GM23338 (cell line): ENCODE measurements around the gene NHLH2. TPM values are rescaled to one million over a fixed set of nuclear protein-coding genes. Genes with fewer than 3 reads are reported as not detected.

Experiments used
- ATAC-seq: fragments of 200-7000 bp; cut with Tn5 transposase; 3 replicates; pipeline ENCODE4 v1.9.1; 2020
- DNase-seq: peaks from one replicate; pipeline ENCODE4 v3.0.0-alpha.2; 2015; ENCODE audit warnings: low spot score
- H2AFZ ChIP-seq: fragments of 200-600 bp; sonication (generic); 2 replicates; pipeline ENCODE4 v1.8.0; 2016; ENCODE audit warnings: antibody characterized with exemption, mild to moderate bottlenecking, moderate library complexity
- H3F3A ChIP-seq: fragments of 200-600 bp; sonication (generic); replicated peaks from 2 replicates; pipeline ENCODE4 v1.8.0; 2017; ENCODE audit warnings: antibody characterized with exemption, mixed run types, low read depth
- H3K27ac ChIP-seq: fragments of 200-600 bp; sonication (generic); 2 replicates; pipeline ENCODE4 v1.6.1; 2016; ENCODE audit warnings: low read depth
- H3K27me3 ChIP-seq: fragments of 200-600 bp; sonication (generic); 2 replicates; pipeline ENCODE4 v1.8.0; 2016; ENCODE audit warnings: mild to moderate bottlenecking, mixed run types, moderate library complexity; ENCODE audit not compliant: insufficient read depth
- H3K36me3 ChIP-seq: fragments of 200-600 bp; sonication (generic); 2 replicates; pipeline ENCODE4 v1.8.0; 2016; ENCODE audit warnings: mild to moderate bottlenecking; ENCODE audit not compliant: insufficient read depth
- H3K4me1 ChIP-seq: fragments of 200-600 bp; sonication (generic); 2 replicates; pipeline ENCODE4 v1.8.0; 2016; ENCODE audit warnings: mild to moderate bottlenecking, moderate library complexity; ENCODE audit not compliant: insufficient read depth
- H3K4me2 ChIP-seq: fragments of 200-600 bp; sonication (generic); 2 replicates; pipeline ENCODE4 v1.7.1; 2017; ENCODE audit warnings: mixed run types
- H3K4me3 ChIP-seq: fragments of 200-600 bp; sonication (generic); 2 replicates; pipeline ENCODE4 v1.6.1; 2016; ENCODE audit warnings: mixed run types
- H3K79me2 ChIP-seq: fragments of 200-600 bp; sonication (generic); replicated peaks from 2 replicates; pipeline ENCODE4 v1.8.0; 2017; ENCODE audit warnings: mild to moderate bottlenecking; ENCODE audit not compliant: insufficient read depth
- H3K9me2 ChIP-seq: fragments of 200-600 bp; sonication (generic); 2 replicates; pipeline ENCODE4 v1.8.0; 2017; ENCODE audit not compliant: insufficient read depth
- H4K20me1 ChIP-seq: fragments of 200-600 bp; sonication (generic); replicated peaks from 2 replicates; pipeline ENCODE4 v1.8.0; 2017; ENCODE audit warnings: mild to moderate bottlenecking; ENCODE audit not compliant: insufficient read depth
- H3K27ac Mint-ChIP-seq: 2 replicates; pipeline ENCODE4 v1.8.0; 2020; ENCODE audit warnings: inconsistent platforms, mild to moderate bottlenecking, moderate library complexity, mixed read lengths
- H3K27me3 Mint-ChIP-seq: 3 replicates; pipeline ENCODE4 v1.8.0; 2022; ENCODE audit warnings: low read depth, mild to moderate bottlenecking, moderate library complexity, mixed read lengths, inconsistent platforms; ENCODE audit not compliant: insufficient read depth, poor library complexity
- H3K36me3 Mint-ChIP-seq: 3 replicates; pipeline ENCODE4 v1.8.0; 2021; ENCODE audit warnings: low read depth, mild to moderate bottlenecking, inconsistent platforms, moderate library complexity, mixed read lengths
- H3K4me1 Mint-ChIP-seq: 3 replicates; pipeline ENCODE4 v1.8.0; 2020; ENCODE audit warnings: mild to moderate bottlenecking, inconsistent platforms, mixed read lengths
- H3K4me3 Mint-ChIP-seq: 3 replicates; pipeline ENCODE4 v1.8.0; 2021; ENCODE audit warnings: moderate library complexity, mild to moderate bottlenecking, inconsistent platforms, mixed read lengths
- H3K9me3 Mint-ChIP-seq: 3 replicates; pipeline ENCODE4 v1.8.0; 2020; ENCODE audit warnings: moderate library complexity, mild to moderate bottlenecking, inconsistent platforms, mixed read lengths
- CREB1 ChIP-seq: fragments of 250-450 bp; sonication (Bioruptor Pico); IDR thresholded peaks from 2 replicates; pipeline ENCODE4 v1.5.0; 2020; ENCODE audit warnings: low read depth, mild to moderate bottlenecking, moderate library complexity
- EZH2 ChIP-seq: fragments of 200-600 bp; sonication (generic); IDR thresholded peaks from one replicate; pipeline ENCODE4 v1.8.0; 2017; ENCODE audit warnings: antibody characterized with exemption, mild to moderate bottlenecking, low read depth; ENCODE audit not compliant: unreplicated experiment
- EZH2phosphoT487 ChIP-seq: fragments of 200-600 bp; sonication (generic); IDR thresholded peaks from one replicate; pipeline ENCODE4 v1.8.1; 2018; ENCODE audit warnings: antibody characterized with exemption; ENCODE audit not compliant: unreplicated experiment
- JUNB ChIP-seq: IDR thresholded peaks from one replicate; pipeline ENCODE4 v1.6.1; 2016; ENCODE audit warnings: antibody characterized with exemption; ENCODE audit not compliant: unreplicated experiment
- NANOG ChIP-seq: IDR thresholded peaks from 2 replicates; pipeline ENCODE4 v1.6.1; 2016; ENCODE audit warnings: antibody characterized with exemption, borderline replicate concordance
- POLR2AphosphoS5 ChIP-seq: IDR thresholded peaks from 2 replicates; pipeline ENCODE4 v1.6.1; 2016; ENCODE audit warnings: antibody characterized with exemption, low read depth
- STAT1 ChIP-seq: IDR thresholded peaks from one replicate; pipeline ENCODE4 v1.6.1; 2016; ENCODE audit warnings: antibody characterized with exemption; ENCODE audit not compliant: unreplicated experiment
- ZNF114 ChIP-seq: fragments of 250-450 bp; sonication (Bioruptor Pico); IDR thresholded peaks from 2 replicates; pipeline ENCODE4 v1.5.0; 2020; ENCODE audit warnings: mild to moderate bottlenecking, moderate library complexity
- ZNF331 ChIP-seq: fragments of 250-450 bp; sonication (Bioruptor Pico); IDR thresholded peaks from 2 replicates; pipeline ENCODE4 v1.5.0; 2020; ENCODE audit warnings: low read depth, mild to moderate bottlenecking, moderate library complexity
- polyA plus RNA-seq: library from polyadenylated mRNA; unstranded; fragments of >200 nt; fragmentation: Nextera tagmentation; extraction: Ambion mirVana; gene quantifications from 2 replicates; pipeline ENCODE4 v1.2.1, GENCODE V29; 2016
- total RNA-seq: library from RNA; depleted of rRNA; stranded (reverse); fragments of >200 nt; shearing (Covaris generic); gene quantifications from 2 replicates; pipeline ENCODE4 v1.2.3, GENCODE V29; 2014
- TF ChIP-seq, protein P1 (sequence below), 2 experiments: fragments of 200-600 bp in 1 of 2; sonication (generic) in 1 of 2; conservative IDR thresholded peaks; 2 replicates each; pipeline versions ENCODE4 v1.5.1 to v1.6.1; 2016 to 2017; ENCODE audit warnings: antibody characterized with exemption in 2 of 2, low read depth in 2 of 2, mild to moderate bottlenecking in 2 of 2, moderate library complexity in 1 of 2
- TF ChIP-seq, protein P2 (sequence below): IDR thresholded peaks from 2 replicates; pipeline ENCODE4 v1.6.1; 2016; ENCODE audit warnings: antibody characterized with exemption
- TF ChIP-seq, protein P3 (sequence below): fragments of 250-450 bp; sonication (Bioruptor Pico); IDR thresholded peaks from 2 replicates; pipeline ENCODE4 v1.5.0; 2020; ENCODE audit warnings: mild to moderate bottlenecking, moderate library complexity
- TF ChIP-seq, protein P4 (sequence below): IDR thresholded peaks from one replicate; pipeline ENCODE4 v1.6.1; 2018; ENCODE audit warnings: antibody characterized with exemption; ENCODE audit not compliant: unreplicated experiment

Gene NHLH2
- total and polyA plus RNA-seq, 2 experiments from 2014 or later: 1.7 to 1.9 TPM

DNA sequence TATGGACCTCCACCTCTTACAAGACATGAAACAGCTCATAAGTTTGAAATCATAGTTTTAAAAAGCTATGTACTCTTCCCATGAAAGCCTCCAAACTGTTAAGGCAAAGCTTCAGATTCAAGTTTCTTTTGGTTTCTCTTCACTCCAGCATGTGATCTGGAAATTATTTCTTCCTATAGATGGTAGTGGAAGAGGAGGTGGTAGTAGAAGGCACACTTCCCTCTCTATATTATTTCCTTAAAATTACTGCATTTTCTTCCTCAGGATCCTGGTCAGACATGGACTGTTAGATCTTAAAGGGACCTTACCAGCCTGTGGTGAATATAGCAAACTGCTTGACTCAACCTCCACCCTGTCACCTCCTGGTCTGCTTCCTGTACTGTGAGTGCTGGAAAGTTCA lies 31.9 kb downstream of the NHLH2 start:
- Histone ChIP-seq H3K27ac (no peak overlapping the region), H3K9me2 (peaks cover 6% of the 10 kb centered on the region), H3K4me1 (no peaks in the 10 kb centered on the region), H3K4me2 (no peak overlapping the region), H2AFZ (no peak overlapping the region), H3K4me3 (no peak overlapping the region), H3K36me3 (no peaks in the 10 kb centered on the region), H3K79me2 (no peaks in the 10 kb centered on the region), H4K20me1 (no peaks in the 10 kb centered on the region), H3F3A (no peaks in the 10 kb centered on the region), H3K27me3 (no peaks in the 10 kb centered on the region)
- ATAC-seq (no peak), DNase-seq (no peak)
- Mint-ChIP-seq H3K36me3 (no peaks in the 10 kb centered on the region; the same call in 2 of the 3 replicates), H3K9me3 (peaks cover 6% of the 10 kb centered on the region; the same call in 2 of the 3 replicates), H3K27ac (no peak overlapping the region), H3K4me3 (no peak overlapping the region), H3K4me1 (peaks cover 14% of the 10 kb centered on the region), H3K27me3 (peaks cover 4% of the 10 kb centered on the region)
- TF ChIP-seq, protein P1, sequence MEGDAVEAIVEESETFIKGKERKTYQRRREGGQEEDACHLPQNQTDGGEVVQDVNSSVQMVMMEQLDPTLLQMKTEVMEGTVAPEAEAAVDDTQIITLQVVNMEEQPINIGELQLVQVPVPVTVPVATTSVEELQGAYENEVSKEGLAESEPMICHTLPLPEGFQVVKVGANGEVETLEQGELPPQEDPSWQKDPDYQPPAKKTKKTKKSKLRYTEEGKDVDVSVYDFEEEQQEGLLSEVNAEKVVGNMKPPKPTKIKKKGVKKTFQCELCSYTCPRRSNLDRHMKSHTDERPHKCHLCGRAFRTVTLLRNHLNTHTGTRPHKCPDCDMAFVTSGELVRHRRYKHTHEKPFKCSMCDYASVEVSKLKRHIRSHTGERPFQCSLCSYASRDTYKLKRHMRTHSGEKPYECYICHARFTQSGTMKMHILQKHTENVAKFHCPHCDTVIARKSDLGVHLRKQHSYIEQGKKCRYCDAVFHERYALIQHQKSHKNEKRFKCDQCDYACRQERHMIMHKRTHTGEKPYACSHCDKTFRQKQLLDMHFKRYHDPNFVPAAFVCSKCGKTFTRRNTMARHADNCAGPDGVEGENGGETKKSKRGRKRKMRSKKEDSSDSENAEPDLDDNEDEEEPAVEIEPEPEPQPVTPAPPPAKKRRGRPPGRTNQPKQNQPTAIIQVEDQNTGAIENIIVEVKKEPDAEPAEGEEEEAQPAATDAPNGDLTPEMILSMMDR (conservative IDR thresholded peaks at IDR 0.05; ENCODE audit: low read depth in 2 of 2): no peak
- no peak for TF ChIP-seq ZNF114 (CRISPR knock-in tag)
- TF ChIP-seq, protein P2, sequence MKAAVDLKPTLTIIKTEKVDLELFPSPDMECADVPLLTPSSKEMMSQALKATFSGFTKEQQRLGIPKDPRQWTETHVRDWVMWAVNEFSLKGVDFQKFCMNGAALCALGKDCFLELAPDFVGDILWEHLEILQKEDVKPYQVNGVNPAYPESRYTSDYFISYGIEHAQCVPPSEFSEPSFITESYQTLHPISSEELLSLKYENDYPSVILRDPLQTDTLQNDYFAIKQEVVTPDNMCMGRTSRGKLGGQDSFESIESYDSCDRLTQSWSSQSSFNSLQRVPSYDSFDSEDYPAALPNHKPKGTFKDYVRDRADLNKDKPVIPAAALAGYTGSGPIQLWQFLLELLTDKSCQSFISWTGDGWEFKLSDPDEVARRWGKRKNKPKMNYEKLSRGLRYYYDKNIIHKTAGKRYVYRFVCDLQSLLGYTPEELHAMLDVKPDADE: no peak
- no peak for TF ChIP-seq JUNB
- no peak for TF ChIP-seq POLR2AphosphoS5
- no peak for TF ChIP-seq ZNF331 (CRISPR knock-in tag)
- TF ChIP-seq, protein P3, sequence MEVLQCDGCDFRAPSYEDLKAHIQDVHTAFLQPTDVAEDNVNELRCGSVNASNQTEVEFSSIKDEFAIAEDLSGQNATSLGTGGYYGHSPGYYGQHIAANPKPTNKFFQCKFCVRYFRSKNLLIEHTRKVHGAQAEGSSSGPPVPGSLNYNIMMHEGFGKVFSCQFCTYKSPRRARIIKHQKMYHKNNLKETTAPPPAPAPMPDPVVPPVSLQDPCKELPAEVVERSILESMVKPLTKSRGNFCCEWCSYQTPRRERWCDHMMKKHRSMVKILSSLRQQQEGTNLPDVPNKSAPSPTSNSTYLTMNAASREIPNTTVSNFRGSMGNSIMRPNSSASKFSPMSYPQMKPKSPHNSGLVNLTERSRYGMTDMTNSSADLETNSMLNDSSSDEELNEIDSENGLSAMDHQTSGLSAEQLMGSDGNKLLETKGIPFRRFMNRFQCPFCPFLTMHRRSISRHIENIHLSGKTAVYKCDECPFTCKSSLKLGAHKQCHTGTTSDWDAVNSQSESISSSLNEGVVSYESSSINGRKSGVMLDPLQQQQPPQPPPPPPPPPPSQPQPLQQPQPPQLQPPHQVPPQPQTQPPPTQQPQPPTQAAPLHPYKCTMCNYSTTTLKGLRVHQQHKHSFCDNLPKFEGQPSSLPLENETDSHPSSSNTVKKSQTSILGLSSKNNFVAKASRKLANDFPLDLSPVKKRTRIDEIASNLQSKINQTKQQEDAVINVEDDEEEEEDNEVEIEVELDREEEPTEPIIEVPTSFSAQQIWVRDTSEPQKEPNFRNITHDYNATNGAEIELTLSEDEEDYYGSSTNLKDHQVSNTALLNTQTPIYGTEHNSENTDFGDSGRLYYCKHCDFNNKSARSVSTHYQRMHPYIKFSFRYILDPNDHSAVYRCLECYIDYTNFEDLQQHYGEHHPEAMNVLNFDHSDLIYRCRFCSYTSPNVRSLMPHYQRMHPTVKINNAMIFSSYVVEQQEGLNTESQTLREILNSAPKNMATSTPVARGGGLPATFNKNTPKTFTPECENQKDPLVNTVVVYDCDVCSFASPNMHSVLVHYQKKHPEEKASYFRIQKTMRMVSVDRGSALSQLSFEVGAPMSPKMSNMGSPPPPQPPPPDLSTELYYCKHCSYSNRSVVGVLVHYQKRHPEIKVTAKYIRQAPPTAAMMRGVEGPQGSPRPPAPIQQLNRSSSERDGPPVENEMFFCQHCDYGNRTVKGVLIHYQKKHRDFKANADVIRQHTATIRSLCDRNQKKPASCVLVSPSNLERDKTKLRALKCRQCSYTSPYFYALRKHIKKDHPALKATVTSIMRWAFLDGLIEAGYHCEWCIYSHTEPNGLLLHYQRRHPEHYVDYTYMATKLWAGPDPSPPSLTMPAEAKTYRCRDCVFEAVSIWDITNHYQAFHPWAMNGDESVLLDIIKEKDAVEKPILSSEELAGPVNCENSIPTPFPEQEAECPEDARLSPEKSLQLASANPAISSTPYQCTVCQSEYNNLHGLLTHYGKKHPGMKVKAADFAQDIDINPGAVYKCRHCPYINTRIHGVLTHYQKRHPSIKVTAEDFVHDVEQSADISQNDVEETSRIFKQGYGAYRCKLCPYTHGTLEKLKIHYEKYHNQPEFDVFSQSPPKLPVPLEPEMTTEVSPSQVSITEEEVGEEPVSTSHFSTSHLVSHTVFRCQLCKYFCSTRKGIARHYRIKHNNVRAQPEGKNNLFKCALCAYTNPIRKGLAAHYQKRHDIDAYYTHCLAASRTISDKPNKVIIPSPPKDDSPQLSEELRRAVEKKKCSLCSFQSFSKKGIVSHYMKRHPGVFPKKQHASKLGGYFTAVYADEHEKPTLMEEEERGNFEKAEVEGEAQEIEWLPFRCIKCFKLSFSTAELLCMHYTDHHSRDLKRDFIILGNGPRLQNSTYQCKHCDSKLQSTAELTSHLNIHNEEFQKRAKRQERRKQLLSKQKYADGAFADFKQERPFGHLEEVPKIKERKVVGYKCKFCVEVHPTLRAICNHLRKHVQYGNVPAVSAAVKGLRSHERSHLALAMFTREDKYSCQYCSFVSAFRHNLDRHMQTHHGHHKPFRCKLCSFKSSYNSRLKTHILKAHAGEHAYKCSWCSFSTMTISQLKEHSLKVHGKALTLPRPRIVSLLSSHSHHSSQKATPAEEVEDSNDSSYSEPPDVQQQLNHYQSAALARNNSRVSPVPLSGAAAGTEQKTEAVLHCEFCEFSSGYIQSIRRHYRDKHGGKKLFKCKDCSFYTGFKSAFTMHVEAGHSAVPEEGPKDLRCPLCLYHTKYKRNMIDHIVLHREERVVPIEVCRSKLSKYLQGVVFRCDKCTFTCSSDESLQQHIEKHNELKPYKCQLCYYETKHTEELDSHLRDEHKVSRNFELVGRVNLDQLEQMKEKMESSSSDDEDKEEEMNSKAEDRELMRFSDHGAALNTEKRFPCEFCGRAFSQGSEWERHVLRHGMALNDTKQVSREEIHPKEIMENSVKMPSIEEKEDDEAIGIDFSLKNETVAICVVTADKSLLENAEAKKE (CRISPR knock-in tag): no peak
- TF ChIP-seq NANOG: no peak
- no peak for TF ChIP-seq EZH2
- TF ChIP-seq, protein P4, sequence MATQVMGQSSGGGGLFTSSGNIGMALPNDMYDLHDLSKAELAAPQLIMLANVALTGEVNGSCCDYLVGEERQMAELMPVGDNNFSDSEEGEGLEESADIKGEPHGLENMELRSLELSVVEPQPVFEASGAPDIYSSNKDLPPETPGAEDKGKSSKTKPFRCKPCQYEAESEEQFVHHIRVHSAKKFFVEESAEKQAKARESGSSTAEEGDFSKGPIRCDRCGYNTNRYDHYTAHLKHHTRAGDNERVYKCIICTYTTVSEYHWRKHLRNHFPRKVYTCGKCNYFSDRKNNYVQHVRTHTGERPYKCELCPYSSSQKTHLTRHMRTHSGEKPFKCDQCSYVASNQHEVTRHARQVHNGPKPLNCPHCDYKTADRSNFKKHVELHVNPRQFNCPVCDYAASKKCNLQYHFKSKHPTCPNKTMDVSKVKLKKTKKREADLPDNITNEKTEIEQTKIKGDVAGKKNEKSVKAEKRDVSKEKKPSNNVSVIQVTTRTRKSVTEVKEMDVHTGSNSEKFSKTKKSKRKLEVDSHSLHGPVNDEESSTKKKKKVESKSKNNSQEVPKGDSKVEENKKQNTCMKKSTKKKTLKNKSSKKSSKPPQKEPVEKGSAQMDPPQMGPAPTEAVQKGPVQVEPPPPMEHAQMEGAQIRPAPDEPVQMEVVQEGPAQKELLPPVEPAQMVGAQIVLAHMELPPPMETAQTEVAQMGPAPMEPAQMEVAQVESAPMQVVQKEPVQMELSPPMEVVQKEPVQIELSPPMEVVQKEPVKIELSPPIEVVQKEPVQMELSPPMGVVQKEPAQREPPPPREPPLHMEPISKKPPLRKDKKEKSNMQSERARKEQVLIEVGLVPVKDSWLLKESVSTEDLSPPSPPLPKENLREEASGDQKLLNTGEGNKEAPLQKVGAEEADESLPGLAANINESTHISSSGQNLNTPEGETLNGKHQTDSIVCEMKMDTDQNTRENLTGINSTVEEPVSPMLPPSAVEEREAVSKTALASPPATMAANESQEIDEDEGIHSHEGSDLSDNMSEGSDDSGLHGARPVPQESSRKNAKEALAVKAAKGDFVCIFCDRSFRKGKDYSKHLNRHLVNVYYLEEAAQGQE: no peak
- no peak for TF ChIP-seq STAT1
- no peak for TF ChIP-seq CREB1
- no peak for TF ChIP-seq EZH2phosphoT487
